ENCODE measurements around the gene SLC35G3.
"Not testable (repeated sequence)": the region's sequence is repeated elsewhere in the genome, so short reads cannot be mapped to it uniquely, and the experiment has no call there.

Gene SLC35G3

GRCh38 chr17:35194001-35194400, at the start of gene SLC35G3:
SLC35G3 (minus strand) TSS chr17:35194393; CDS start chr17:35194307, 86 bp downstream.
- not testable (repeated sequence) for FAIRE-seq; DNase-seq (ENCODE audit: low spot score)

- DNase-seq (ENCODE audit: low spot score) (peak; percentile 19), FAIRE-seq (no peak)
Measured at GRCh38 chr17:35243561-35244340, 49.6 kb upstream of the SLC35G3 start.

- DNase-seq (ENCODE audit: low spot score), result peak; percentile 93
- FAIRE-seq, result peak; percentile 63
Measured at GRCh38 chr17:35242805-35243560, 48.8 kb upstream of the SLC35G3 start, which contains the start of gene SLFN5. SLFN5 (plus strand) TSS chr17:35243072; CDS start chr17:35258691, 15,619 bp downstream.

GRCh38 chr17:35242158-35242804, 48.1 kb upstream of the SLC35G3 start:
- FAIRE-seq, result no peak
- peak; percentile 83 for DNase-seq (ENCODE audit: low spot score)

GRCh38 chr17:35241520-35241919, 47.3 kb upstream of the SLC35G3 start:
- FAIRE-seq, result no peak
- DNase-seq (ENCODE audit: low spot score), result no peak

GRCh38 chr17:35240861-35241260, 46.7 kb upstream of the SLC35G3 start:
- DNase-seq (ENCODE audit: low spot score), result no peak
- no peak for FAIRE-seq

- FAIRE-seq, result no peak
Measured at GRCh38 chr17:35239823-35240222, 45.6 kb upstream of the SLC35G3 start.

GRCh38 chr17:35238821-35239220, 44.6 kb upstream of the SLC35G3 start:
- DNase-seq (ENCODE audit: low spot score), result peak; percentile 25
- no peak for FAIRE-seq

More at GRCh38 chr17:35239823-35240222, 45.6 kb upstream of the SLC35G3 start:
- DNase-seq (ENCODE audit: low spot score), result no peak

GRCh38 chr17:35236821-35237220, 42.6 kb upstream of the SLC35G3 start:
- DNase-seq (ENCODE audit: low spot score) (no peak), FAIRE-seq (no peak)

- DNase-seq (ENCODE audit: low spot score), result no peak
- FAIRE-seq, result no peak
Measured at GRCh38 chr17:35235917-35236316, 41.7 kb upstream of the SLC35G3 start.

GRCh38 chr17:35235289-35235688, 41.1 kb upstream of the SLC35G3 start:
- DNase-seq (ENCODE audit: low spot score) (no peak), FAIRE-seq (no peak)

- DNase-seq (ENCODE audit: low spot score); FAIRE-seq: not testable (repeated sequence)
Measured at GRCh38 chr17:35234315-35234714, 40.1 kb upstream of the SLC35G3 start.

GRCh38 chr17:35229638-35230037, 35.4 kb upstream of the SLC35G3 start:
- FAIRE-seq (no peak), DNase-seq (ENCODE audit: low spot score) (no peak)

GRCh38 chr17:35227546-35227945, 33.4 kb upstream of the SLC35G3 start:
- no peak for FAIRE-seq

GRCh38 chr17:35224436-35224835, 30.2 kb upstream of the SLC35G3 start:
- DNase-seq (ENCODE audit: low spot score), result no peak

More at GRCh38 chr17:35227546-35227945, 33.4 kb upstream of the SLC35G3 start:
- no peak for DNase-seq (ENCODE audit: low spot score)

GRCh38 chr17:35222452-35222851, 28.3 kb upstream of the SLC35G3 start:
- no peak for DNase-seq (ENCODE audit: low spot score)
- FAIRE-seq, result no peak

More at GRCh38 chr17:35224436-35224835, 30.2 kb upstream of the SLC35G3 start:
- no peak for FAIRE-seq

- DNase-seq (ENCODE audit: low spot score) (no peak), FAIRE-seq (no peak)
Measured at GRCh38 chr17:35218915-35219314, 24.7 kb upstream of the SLC35G3 start.

GRCh38 chr17:35217107-35217506, 22.9 kb upstream of the SLC35G3 start:
- FAIRE-seq (no peak), DNase-seq (ENCODE audit: low spot score) (no peak)

GRCh38 chr17:35214631-35215273, 20.6 kb upstream of the SLC35G3 start:
- DNase-seq (ENCODE audit: low spot score) (no peak), FAIRE-seq (peak; percentile 5)

- no peak for DNase-seq (ENCODE audit: low spot score)
- FAIRE-seq, result no peak
Measured at GRCh38 chr17:35214192-35214591, 20.0 kb upstream of the SLC35G3 start.

- no peak for FAIRE-seq
Measured at GRCh38 chr17:35213412-35213940, 19.3 kb upstream of the SLC35G3 start.

More at GRCh38 chr17:35213412-35213940, 19.3 kb upstream of the SLC35G3 start:
- DNase-seq (ENCODE audit: low spot score), result no peak
